ENCODE data around the gene IFI35. TPM values are rescaled to one million over a fixed set of nuclear protein-coding genes. Genes with fewer than 3 reads are reported as not detected.
"Not testable (repeated sequence)": the region's sequence is repeated elsewhere in the genome, so short reads cannot be mapped to it uniquely, and the experiment has no call there.

The IFI35 gene
- total and polyA plus RNA-seq, 2 donors from 2014 or later: 41.4 to 58.6 TPM

- H3K4me1 ChIP-seq (ENCODE audit: control insufficient read depth in 2 of 3, insufficient read depth in 2 of 3, low read depth in 1 of 3, low read length in 3 of 3): peaks cover 0 to 5% (median 0%) of the 10 kb centered on the region in 3 donors
- H3K27ac ChIP-seq (ENCODE audit: low read depth in 2 of 2, low read length in 2 of 2): no peak overlapping the region
- no peaks in the 10 kb centered on the region for H3K36me3 ChIP-seq (ENCODE audit: control insufficient read depth in 2 of 3, insufficient read depth in 3 of 3, low read length in 3 of 3)
- TF ChIP-seq, protein P1, sequence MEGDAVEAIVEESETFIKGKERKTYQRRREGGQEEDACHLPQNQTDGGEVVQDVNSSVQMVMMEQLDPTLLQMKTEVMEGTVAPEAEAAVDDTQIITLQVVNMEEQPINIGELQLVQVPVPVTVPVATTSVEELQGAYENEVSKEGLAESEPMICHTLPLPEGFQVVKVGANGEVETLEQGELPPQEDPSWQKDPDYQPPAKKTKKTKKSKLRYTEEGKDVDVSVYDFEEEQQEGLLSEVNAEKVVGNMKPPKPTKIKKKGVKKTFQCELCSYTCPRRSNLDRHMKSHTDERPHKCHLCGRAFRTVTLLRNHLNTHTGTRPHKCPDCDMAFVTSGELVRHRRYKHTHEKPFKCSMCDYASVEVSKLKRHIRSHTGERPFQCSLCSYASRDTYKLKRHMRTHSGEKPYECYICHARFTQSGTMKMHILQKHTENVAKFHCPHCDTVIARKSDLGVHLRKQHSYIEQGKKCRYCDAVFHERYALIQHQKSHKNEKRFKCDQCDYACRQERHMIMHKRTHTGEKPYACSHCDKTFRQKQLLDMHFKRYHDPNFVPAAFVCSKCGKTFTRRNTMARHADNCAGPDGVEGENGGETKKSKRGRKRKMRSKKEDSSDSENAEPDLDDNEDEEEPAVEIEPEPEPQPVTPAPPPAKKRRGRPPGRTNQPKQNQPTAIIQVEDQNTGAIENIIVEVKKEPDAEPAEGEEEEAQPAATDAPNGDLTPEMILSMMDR (IDR thresholded peaks at IDR 0.05; ENCODE audit: borderline replicate concordance, extremely low read depth, insufficient read depth): no peak
- intact Hi-C loops (cut with DNase I): no loop called here
- H3K9ac ChIP-seq (ENCODE audit: low read length in 3 of 3): no peak overlapping the region
- H3K9me3 ChIP-seq (ENCODE audit: control insufficient read depth in 2 of 3, insufficient read depth in 1 of 3, low read length in 3 of 3): no peaks in the 10 kb centered on the region
- H3K4me3 ChIP-seq (ENCODE audit: low read length in 3 of 3): no peak overlapping the region
- DNase-seq (no peak), FAIRE-seq (no peak)
- H3K27me3 ChIP-seq (ENCODE audit: control insufficient read depth, insufficient read depth, low read length): no peaks in the 10 kb centered on the region
These were observed 38.7 kb upstream of the IFI35 start for GRCh38 chr17:42967925-42968324.

GRCh38 chr17:42969001-42969581, 37.5 kb upstream of the IFI35 start:
- no peaks in the 10 kb centered on the region for H3K9me3 ChIP-seq (ENCODE audit: control insufficient read depth in 2 of 3, insufficient read depth in 1 of 3, low read length in 3 of 3)

GRCh38 chr17:42971589-42971988, 35.0 kb upstream of the IFI35 start:
- Histone ChIP-seq H3K9ac (ENCODE audit: low read length in 3 of 3) (no peak overlapping the region), H3K36me3 (ENCODE audit: control insufficient read depth in 2 of 3, insufficient read depth in 3 of 3, low read length in 3 of 3) (no peaks in the 10 kb centered on the region), H3K27me3 (ENCODE audit: control insufficient read depth, insufficient read depth, low read length) (no peaks in the 10 kb centered on the region), H3K9me3 (ENCODE audit: control insufficient read depth in 2 of 3, insufficient read depth in 1 of 3, low read length in 3 of 3) (no peaks in the 10 kb centered on the region), H3K4me3 (ENCODE audit: low read length in 3 of 3) (no peak overlapping the region), H3K4me1 (ENCODE audit: control insufficient read depth in 2 of 3, insufficient read depth in 2 of 3, low read depth in 1 of 3, low read length in 3 of 3) (no peaks in the 10 kb centered on the region), H3K27ac (ENCODE audit: low read depth in 2 of 2, low read length in 2 of 2) (no peak overlapping the region)
- DNase-seq (no peak), FAIRE-seq (no peak)
- TF ChIP-seq, protein P1 (IDR thresholded peaks at IDR 0.05; ENCODE audit: borderline replicate concordance, extremely low read depth, insufficient read depth): no peak
- intact Hi-C loops (cut with DNase I): no loop called here

More at GRCh38 chr17:42969001-42969581, 37.5 kb upstream of the IFI35 start:
- Histone ChIP-seq H3K27ac (ENCODE audit: low read depth in 2 of 2, low read length in 2 of 2) (no peak overlapping the region), H3K4me1 (ENCODE audit: control insufficient read depth in 2 of 3, insufficient read depth in 2 of 3, low read depth in 1 of 3, low read length in 3 of 3) (no peaks in the 10 kb centered on the region), H3K9ac (ENCODE audit: low read length in 3 of 3) (no peak overlapping the region), H3K36me3 (ENCODE audit: control insufficient read depth in 2 of 3, insufficient read depth in 3 of 3, low read length in 3 of 3) (no peaks in the 10 kb centered on the region), H3K27me3 (ENCODE audit: control insufficient read depth, insufficient read depth, low read length) (no peaks in the 10 kb centered on the region), H3K4me3 (ENCODE audit: low read length in 3 of 3) (no peak overlapping the region)
- DNase-seq (peak in 3 of 5 donors; percentile 61 to 74 (median 73)), FAIRE-seq (no peak)
- intact Hi-C loops (cut with DNase I): no loop called here
- TF ChIP-seq, protein P1 (IDR thresholded peaks at IDR 0.05; ENCODE audit: borderline replicate concordance, extremely low read depth, insufficient read depth): no peak

DNA sequence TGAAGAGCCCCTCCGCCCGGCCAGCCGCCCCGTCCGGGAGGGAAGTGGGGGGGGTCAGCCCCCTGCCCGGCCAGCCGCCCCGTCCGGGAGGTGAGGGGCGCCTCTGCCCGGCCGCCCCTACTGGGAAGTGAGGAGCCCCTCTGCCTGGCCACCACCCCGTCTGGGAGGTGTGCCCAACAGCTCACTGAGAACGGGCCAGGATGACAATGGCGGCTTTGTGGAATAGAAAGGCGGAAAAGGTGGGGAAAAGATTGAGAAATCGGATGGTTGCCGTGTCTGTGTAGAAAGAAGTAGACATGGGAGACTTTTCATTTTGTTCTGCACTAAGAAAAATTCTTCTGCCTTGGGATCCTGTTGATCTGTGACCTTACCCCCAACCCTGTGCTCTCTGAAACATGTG, 33.3 kb upstream of the IFI35 start:
- H3K9me3 ChIP-seq (ENCODE audit: control insufficient read depth in 2 of 3, insufficient read depth in 1 of 3, low read length in 3 of 3); FAIRE-seq; H3K27ac ChIP-seq (ENCODE audit: low read depth in 2 of 2, low read length in 2 of 2); H3K9ac ChIP-seq (ENCODE audit: low read length in 3 of 3); intact Hi-C loops (cut with DNase I); H3K4me1 ChIP-seq (ENCODE audit: control insufficient read depth in 2 of 3, insufficient read depth in 2 of 3, low read depth in 1 of 3, low read length in 3 of 3); H3K27me3 ChIP-seq (ENCODE audit: control insufficient read depth, insufficient read depth, low read length); H3K36me3 ChIP-seq (ENCODE audit: control insufficient read depth in 2 of 3, insufficient read depth in 3 of 3, low read length in 3 of 3); DNase-seq; H3K4me3 ChIP-seq (ENCODE audit: low read length in 3 of 3): not testable (repeated sequence)
